ENCODE results near the gene AGTR1. TPM values are rescaled to one million over a fixed set of nuclear protein-coding genes. Genes with fewer than 3 reads are reported as not detected.

The AGTR1 gene
- polyA plus RNA-seq, 1 donor (not counting 4 experiments of a cell fraction or from before 2014, with no cell fraction given): not detected

DNA sequence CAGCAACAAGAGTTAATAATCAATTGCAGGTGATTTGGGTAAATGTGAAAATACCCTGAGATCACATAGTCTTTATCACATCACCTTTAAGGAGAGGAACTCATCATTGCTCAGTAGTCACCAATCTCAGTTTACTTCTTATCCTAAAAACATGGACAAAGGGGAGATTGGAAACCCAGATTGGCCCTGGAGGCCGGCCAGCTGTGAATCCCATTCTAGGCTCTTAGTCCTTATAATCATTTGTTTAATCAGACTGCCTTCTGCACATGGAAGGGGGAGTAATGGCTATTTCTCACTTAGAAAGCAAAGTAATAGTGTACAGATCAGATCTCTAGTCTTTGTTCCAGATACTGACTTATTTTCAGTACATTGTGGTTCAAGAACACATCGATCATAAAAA lies 92.7 kb downstream of the AGTR1 start:
- no peaks in the 10 kb centered on the region for H3K27me3 ChIP-seq (ENCODE audit: control insufficient read depth, extremely low read depth, insufficient read depth, low read length)
- FAIRE-seq (no peak), DNase-seq (ENCODE audit: low read depth, low spot score) (no peak)
- no peak overlapping the region for H3K27ac ChIP-seq (ENCODE audit: control insufficient read depth, insufficient read depth, low read length)
- H3K4me1 ChIP-seq (ENCODE audit: control insufficient read depth, extremely low read depth, insufficient read depth, low read length): no peaks in the 10 kb centered on the region
- no peaks in the 10 kb centered on the region for H3K9me1 ChIP-seq (ENCODE audit: control insufficient read depth, extremely low read depth, insufficient read depth, low read length)
- H3K36me3 ChIP-seq (ENCODE audit: control insufficient read depth in 2 of 2, extremely low read depth in 1 of 2, insufficient read depth in 2 of 2, low read length in 2 of 2): no peaks in the 10 kb centered on the region
- no peak overlapping the region for H2AFZ ChIP-seq (ENCODE audit: control insufficient read depth, low read length)
- no peak overlapping the region for H3K9ac ChIP-seq (ENCODE audit: control insufficient read depth, extremely low read depth, insufficient read depth, low read length)
- no peaks in the 10 kb centered on the region for H3K79me2 ChIP-seq (ENCODE audit: control insufficient read depth, insufficient read depth, low read length)
- H3K9me3 ChIP-seq (ENCODE audit: control insufficient read depth, low read depth, low read length): no peaks in the 10 kb centered on the region
- H4K20me1 ChIP-seq (ENCODE audit: control insufficient read depth, extremely low read depth, insufficient read depth, low read length): no peaks in the 10 kb centered on the region
- H3K4me3 ChIP-seq (ENCODE audit: control insufficient read depth in 2 of 3, extremely low read depth in 1 of 3, insufficient read depth in 2 of 3, low read depth in 1 of 3, low read length in 3 of 3): no peak overlapping the region
- no peak overlapping the region for H3K4me2 ChIP-seq (ENCODE audit: control insufficient read depth, extremely low read depth, insufficient read depth, low read depth, low read length)
- dilution Hi-C loops (cut with MboI; ENCODE audit: extremely low pct_ligation_motif_present, low sequenced_read_pairs): no loop called here
- TF ChIP-seq, protein P1, sequence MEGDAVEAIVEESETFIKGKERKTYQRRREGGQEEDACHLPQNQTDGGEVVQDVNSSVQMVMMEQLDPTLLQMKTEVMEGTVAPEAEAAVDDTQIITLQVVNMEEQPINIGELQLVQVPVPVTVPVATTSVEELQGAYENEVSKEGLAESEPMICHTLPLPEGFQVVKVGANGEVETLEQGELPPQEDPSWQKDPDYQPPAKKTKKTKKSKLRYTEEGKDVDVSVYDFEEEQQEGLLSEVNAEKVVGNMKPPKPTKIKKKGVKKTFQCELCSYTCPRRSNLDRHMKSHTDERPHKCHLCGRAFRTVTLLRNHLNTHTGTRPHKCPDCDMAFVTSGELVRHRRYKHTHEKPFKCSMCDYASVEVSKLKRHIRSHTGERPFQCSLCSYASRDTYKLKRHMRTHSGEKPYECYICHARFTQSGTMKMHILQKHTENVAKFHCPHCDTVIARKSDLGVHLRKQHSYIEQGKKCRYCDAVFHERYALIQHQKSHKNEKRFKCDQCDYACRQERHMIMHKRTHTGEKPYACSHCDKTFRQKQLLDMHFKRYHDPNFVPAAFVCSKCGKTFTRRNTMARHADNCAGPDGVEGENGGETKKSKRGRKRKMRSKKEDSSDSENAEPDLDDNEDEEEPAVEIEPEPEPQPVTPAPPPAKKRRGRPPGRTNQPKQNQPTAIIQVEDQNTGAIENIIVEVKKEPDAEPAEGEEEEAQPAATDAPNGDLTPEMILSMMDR (optimal IDR thresholded peaks at IDR 0.05 in 1 of 3, IDR thresholded peaks at IDR 0.05 in 1 of 3, conservative IDR thresholded peaks at IDR 0.05 in 1 of 3; ENCODE audit: extremely low read depth in 1 of 3, insufficient read depth in 2 of 3, low read length in 3 of 3): no peak
- TF ChIP-seq EZH2 (IDR thresholded peaks at IDR 0.05; ENCODE audit: low read length): no peak

DNA sequence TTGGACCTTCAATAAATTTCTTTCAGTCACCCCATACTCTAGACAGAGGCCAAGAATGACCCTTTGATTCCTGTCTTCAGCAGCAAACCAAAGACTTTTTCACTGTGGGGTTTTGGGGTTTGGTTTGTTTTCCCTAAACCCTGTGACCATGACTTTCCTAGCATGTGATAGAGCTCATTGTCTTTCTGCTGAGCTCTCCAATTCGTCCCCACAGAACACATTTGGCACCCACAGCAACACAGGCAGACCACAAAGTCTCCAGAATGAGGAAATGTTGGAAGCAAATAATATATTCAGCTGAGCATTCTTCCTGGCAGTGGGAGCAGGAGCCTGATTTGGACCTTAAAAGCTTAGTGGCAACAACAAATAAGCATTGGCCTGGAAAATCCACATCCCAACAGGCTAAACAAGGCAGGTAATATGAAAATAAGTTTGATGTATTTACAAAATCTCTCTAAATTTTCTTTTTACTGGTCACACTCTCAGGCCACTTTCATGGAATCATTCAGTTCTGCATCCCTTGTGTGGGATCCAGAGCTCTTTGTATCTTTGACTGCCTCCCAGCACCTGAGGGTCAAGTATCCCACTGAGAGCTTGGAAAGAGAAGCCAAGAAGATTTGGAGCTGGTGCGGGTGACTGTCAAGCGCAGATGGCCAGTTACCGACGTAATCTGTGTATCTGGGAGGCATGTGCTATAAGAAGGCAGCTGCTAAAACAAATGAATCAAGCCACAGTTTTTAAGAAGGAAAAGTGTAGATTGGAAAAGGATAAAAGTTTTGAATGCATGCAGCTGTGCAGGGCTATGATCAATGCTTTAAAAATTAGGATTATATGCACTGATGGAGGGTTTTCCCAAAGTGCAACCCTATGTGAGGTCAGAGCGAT lies 93.4 kb downstream of the AGTR1 start:
- no peak for FAIRE-seq
- H3K4me3 ChIP-seq (ENCODE audit: control insufficient read depth in 2 of 3, extremely low read depth in 1 of 3, insufficient read depth in 2 of 3, low read depth in 1 of 3, low read length in 3 of 3): no peak overlapping the region
- no peaks in the 10 kb centered on the region for H3K9me1 ChIP-seq (ENCODE audit: control insufficient read depth, extremely low read depth, insufficient read depth, low read length)
- no peaks in the 10 kb centered on the region for H3K4me1 ChIP-seq (ENCODE audit: control insufficient read depth, extremely low read depth, insufficient read depth, low read length)
- H3K27ac ChIP-seq (ENCODE audit: control insufficient read depth, insufficient read depth, low read length): no peak overlapping the region
- H3K36me3 ChIP-seq (ENCODE audit: control insufficient read depth in 2 of 2, extremely low read depth in 1 of 2, insufficient read depth in 2 of 2, low read length in 2 of 2): no peaks in the 10 kb centered on the region
- H3K4me2 ChIP-seq (ENCODE audit: control insufficient read depth, extremely low read depth, insufficient read depth, low read depth, low read length): no peak overlapping the region
- TF ChIP-seq EZH2 (IDR thresholded peaks at IDR 0.05; ENCODE audit: low read length): no peak
- TF ChIP-seq, protein P1 (optimal IDR thresholded peaks at IDR 0.05 in 1 of 3, IDR thresholded peaks at IDR 0.05 in 1 of 3, conservative IDR thresholded peaks at IDR 0.05 in 1 of 3; ENCODE audit: extremely low read depth in 1 of 3, insufficient read depth in 2 of 3, low read length in 3 of 3): no peak
- H4K20me1 ChIP-seq (ENCODE audit: control insufficient read depth, extremely low read depth, insufficient read depth, low read length): no peaks in the 10 kb centered on the region
- H3K9ac ChIP-seq (ENCODE audit: control insufficient read depth, extremely low read depth, insufficient read depth, low read length): no peak overlapping the region
- dilution Hi-C loops (cut with MboI; ENCODE audit: extremely low pct_ligation_motif_present, low sequenced_read_pairs): no loop called here
- no peak for DNase-seq (ENCODE audit: low read depth, low spot score)
- no peak overlapping the region for H2AFZ ChIP-seq (ENCODE audit: control insufficient read depth, low read length)
- H3K9me3 ChIP-seq (ENCODE audit: control insufficient read depth, low read depth, low read length): no peaks in the 10 kb centered on the region
- H3K27me3 ChIP-seq (ENCODE audit: control insufficient read depth, extremely low read depth, insufficient read depth, low read length): no peaks in the 10 kb centered on the region
- H3K79me2 ChIP-seq (ENCODE audit: control insufficient read depth, insufficient read depth, low read length): no peaks in the 10 kb centered on the region
